ENCODE data around the gene FOLR1.
"Not testable (repeated sequence)": the region's sequence is repeated elsewhere in the genome, so short reads cannot be mapped to it uniquely, and the experiment has no call there.

The FOLR1 gene

GRCh38 chr11:72191961-72192381 lies at the start of gene FOLR1:
Gene FOLR1 (plus strand): TSS chr11:72192140. CDS start chr11:72192174, 34 bp downstream.
- peak; percentile 46 for DNase-seq

- not testable (repeated sequence) for DNase-seq
These were observed 49.4 kb upstream of the FOLR1 start for GRCh38 chr11:72142543-72142942.

- peak; percentile 98 for DNase-seq
These were observed 47.0 kb upstream of the FOLR1 start for GRCh38 chr11:72144807-72145565.

- DNase-seq, result no peak
These were observed 45.3 kb upstream of the FOLR1 start for GRCh38 chr11:72146625-72147024.

GRCh38 chr11:72150882-72151281 lies 41.1 kb upstream of the FOLR1 start:
- no peak for DNase-seq

GRCh38 chr11:72153874-72154273 lies 38.1 kb upstream of the FOLR1 start:
- DNase-seq, result not testable (repeated sequence)

DNA sequence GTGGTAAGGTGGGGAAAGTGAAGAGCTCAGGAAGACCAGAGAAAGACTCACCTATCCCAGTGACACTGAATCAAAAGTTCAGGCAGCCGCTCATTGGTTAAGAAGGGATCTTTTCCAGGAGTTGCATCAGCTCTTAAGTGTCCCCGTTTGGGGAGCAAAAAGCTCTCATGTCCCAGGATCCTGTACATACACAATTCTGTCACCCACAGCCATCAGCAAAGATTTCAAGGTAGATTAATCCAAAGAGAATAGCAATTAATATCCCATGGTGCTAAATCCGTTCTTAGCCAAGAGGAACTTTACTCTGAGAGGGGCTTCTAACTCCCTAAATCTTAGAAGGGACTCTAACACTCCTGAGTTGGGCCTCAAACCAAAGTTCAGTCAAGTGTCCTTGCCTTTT lies 37.1 kb upstream of the FOLR1 start:
- DNase-seq, result no peak

- DNase-seq, result no peak
These were observed 36.2 kb upstream of the FOLR1 start for GRCh38 chr11:72155751-72156150.

GRCh38 chr11:72157131-72157530 lies 34.8 kb upstream of the FOLR1 start:
- no peak for DNase-seq

DNA sequence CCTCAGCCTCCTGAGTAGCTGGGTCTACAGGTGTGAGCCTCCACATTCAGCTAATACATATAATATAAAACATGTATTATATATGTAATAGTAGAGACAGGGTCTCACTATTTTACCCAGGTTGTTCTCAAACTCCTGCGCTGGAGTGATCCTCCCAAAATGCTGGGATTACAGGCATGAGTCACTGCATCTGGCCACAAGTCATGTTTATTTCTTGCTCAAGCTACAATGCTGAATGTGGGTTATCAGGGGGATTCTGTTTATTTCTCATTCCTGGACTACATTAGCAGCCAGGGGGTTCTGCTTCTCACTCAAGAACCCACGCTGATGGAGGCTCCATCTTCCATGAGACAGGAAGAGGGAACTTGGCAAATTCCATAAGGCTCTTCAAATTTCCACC lies 31.6 kb upstream of the FOLR1 start:
- DNase-seq, result peak; percentile 26

DNA sequence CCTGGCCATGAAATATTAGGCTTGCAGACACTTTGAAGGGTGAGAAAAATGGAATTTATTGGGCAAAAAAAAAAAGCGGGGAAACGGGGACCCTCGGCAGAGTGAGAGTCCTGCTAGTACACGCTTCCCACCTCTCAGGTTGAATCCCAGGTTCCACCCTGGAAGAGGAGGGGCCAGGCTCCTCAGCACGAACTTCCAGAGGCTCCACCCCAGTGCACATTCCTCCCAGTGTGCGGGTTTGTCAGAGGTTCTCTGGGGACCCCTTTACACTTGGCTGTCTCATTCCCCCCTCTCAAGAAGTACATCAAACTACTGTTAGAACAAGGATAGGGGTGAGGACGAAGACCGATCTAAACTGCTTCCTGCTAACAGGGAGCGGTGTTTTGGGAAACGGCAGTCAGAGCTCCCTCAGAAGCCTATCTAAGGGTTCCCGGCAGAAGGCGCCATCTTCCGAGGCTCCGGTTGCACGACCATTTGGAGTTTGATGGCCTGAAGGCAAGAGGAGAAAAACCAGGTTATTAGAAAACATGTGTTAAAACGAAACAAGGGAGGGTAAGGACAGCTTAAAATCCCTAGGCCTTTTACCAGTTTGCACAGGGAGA lies 28.9 kb upstream of the FOLR1 start:
- DNase-seq, result no peak

GRCh38 chr11:72164187-72164586 lies 27.8 kb upstream of the FOLR1 start:
- not testable (repeated sequence) for DNase-seq

DNA sequence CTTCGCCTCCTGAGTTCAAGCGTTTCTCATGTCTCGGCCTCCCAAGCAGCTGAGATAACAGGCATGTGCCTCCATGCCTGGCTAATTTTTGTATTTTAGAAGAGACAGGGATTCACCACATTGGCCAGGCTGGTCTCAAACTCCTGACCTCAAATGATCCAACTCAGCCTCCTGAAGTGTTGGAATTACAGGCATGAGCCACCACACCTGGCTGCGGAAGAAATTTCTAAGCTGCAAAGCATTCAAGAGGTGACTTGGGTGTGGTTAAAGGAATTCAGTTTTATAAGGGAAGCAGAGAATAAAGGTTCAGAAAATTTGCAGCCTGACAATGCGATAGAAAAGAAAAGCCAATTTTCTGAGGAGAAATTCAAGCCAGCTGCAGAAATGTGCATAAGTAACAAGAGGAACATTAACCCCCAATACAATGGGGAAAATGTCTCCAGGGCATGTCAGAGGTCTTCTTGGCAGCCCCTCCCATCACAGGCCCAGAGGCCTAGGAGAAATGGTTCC lies 22.8 kb upstream of the FOLR1 start:
- DNase-seq, result not testable (repeated sequence)

DNA sequence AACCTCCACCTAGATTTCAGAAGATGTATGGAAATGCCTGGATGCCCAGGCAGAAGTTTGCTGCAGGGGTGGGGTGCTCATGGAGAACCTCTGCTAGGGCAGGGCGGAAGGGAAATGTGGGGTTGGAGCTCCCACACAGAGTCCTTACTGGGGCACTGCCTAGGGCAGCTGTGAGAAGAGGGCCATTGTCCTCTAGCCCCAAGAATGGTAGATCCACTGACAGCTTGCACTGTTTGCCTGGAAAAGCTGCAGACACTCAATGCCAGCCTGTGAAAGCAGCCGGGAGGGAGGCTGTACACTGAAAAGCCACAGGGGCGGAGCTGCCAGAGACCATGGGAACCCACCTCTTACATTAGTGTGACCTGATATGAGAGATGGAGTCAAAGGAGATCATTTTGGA lies 22.2 kb upstream of the FOLR1 start:
- not testable (repeated sequence) for DNase-seq

- not testable (repeated sequence) for DNase-seq
These were observed 19.9 kb upstream of the FOLR1 start for GRCh38 chr11:72172043-72172442.

- peak; percentile 50 for DNase-seq
These were observed 18.6 kb upstream of the FOLR1 start for GRCh38 chr11:72173291-72173690.

DNA sequence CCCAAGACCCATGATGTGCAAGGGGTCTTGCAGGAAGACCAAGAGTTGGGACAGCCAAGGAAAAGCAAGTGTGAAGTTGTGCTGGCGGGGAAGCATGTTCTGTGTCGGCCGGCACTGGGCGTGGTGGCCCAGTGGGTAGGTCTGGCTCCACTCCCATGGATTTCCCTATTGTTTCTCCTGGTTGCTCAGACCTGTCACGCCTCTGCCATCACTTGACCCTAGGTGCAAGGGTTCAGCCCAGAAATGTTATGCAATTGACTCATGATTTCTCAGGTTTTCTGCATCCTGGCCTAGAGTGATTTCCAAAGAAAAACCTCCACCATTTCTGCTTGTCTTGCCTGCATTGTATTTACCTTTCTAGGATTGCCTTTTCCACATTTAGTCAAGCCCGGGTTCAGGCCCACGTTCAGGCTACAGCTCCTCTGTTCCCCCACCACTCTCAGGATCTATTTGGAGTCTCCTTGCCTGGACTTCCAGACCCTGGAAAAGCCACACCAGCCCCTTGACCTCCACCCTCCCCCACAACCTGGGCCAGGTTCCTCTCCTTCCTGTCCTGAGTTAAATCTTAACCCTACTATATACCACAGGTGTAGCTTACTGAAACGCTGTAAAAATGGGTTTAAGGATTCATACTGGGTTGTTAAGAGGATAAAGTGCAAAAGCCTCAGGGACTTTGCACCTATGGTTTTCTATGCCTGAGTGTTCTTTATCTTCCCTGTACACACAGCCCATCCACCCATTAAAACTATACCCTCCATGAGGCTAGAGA lies 17.5 kb upstream of the FOLR1 start:
- no peak for DNase-seq

DNA sequence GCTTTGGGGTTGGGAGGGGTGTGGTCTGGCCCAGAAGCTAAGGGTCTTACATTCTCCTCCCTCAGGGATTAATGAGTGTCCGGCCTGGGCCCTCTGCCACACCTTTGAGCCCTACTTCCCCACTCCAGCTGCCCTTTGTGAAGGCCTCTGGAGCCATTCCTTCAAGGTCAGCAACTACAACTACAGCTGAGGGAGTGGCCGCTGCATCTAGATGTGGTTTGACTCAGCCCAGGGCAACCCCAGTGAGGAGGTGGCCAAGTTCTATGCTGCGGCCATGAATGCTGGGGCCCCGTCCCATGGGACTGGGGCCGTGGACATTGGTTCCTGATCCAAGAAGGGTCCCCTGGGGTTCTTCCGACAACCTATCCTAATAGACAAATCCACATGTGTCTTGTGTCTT lies 14.3 kb upstream of the FOLR1 start:
- DNase-seq, result no peak

GRCh38 chr11:72179049-72179803 lies 12.7 kb upstream of the FOLR1 start:
- peak; percentile 32 for DNase-seq

DNA sequence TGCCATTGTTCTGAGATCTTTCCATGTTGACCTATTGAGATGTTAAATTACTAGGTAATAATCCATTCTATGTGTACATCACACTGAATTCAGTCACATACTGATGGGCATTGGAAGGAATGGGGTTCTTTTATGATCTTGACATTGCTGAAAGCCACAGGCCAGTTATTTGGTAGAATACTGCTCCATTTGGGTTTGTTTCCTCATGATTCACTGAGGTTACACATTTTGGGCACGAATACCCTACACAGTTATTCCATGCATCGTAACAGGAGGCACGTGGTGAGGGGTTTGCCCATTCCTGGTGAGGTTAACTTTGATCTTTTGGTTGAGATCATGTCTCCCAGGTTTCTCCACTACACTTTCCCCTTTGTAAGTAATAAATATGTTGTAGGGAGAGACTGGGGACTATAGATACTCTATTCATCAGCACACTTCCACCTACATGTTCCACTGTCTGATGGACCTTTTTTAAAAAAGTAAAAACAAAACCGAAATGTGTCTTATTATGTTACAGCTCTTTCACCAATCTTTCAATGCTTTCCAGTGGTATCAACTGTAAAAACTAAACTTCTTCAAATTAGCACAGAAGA lies 12.0 kb upstream of the FOLR1 start:
- peak; percentile 41 for DNase-seq

DNA sequence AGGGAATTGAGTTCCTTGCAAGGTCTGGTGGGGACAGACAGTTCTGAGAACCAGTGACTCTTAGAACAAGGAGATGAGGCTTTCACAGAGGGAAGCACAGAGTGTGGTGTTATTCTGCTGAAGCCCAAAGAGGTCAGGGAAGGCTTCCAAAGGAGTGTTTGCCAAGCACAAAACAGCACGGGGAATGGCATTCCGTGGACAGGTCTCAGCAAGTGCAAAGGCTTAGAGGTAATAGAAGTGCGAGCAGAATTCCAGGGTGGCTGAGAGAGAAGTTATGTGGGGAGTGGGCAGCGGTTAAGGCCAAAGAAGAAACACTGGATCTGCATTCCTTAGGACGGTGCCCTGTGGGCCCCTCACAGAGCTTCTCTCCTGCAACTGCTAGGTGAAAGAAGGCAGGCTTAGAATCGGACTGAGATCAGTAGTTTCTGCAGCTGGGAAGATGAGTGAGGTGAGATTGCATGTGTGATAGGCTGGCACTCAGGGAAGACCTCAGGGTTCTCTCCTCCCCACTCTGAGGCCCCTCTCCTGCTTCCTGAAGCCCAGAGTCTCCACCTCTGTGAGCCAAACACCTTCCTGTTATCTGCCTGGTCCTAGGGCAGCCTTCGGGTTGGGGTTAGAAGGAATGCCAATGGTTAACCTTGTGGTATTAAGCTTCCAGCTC lies 10.9 kb upstream of the FOLR1 start:
- DNase-seq, result not testable (repeated sequence)

DNA sequence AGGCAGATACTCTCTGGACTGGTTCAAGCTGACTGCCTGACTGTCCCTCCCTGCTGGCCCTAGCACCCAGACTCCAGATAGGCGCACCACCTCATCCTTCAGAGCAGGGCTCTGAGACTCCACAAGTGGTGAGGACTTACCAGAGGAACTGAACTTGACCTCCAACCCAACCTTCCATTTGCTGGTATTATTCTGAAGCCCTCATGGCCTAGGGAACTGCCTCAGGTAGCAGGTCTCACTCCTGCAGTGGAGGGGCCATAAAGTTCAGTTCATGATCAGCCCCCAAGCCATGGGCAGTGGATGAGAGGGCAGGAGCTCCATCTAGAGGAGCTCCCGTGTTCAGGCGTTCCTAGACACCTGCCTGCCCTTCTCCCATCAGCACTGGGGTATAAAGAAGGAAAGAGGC lies 10.4 kb upstream of the FOLR1 start:
- DNase-seq, result peak; percentile 58

All from EL (cell line).